GM18951 (cell line): ENCODE data around the gene B3GALT6.
A peak's percentile ranks its signal among the peaks of the same experiment; 100 is the strongest.

Experiments used
- POLR2A ChIP-seq: IDR thresholded peaks from 4 replicates; pipeline ENCODE4 v1.6.1; 2011; ENCODE audit warnings: mild to moderate bottlenecking; ENCODE audit not compliant: insufficient read length, insufficient read depth; ENCODE audit errors: extremely low read depth
- in situ Hi-C: fragments of 300-500 bp; cut with MboI; formaldehyde crosslinking; loops from one replicate; pipeline ENCODE4 v1.12.0; 2022; ENCODE audit warnings: low sequenced_read_pairs, mixed read lengths, inconsistent platforms; ENCODE audit not compliant: unreplicated experiment

The B3GALT6 gene

DNA sequence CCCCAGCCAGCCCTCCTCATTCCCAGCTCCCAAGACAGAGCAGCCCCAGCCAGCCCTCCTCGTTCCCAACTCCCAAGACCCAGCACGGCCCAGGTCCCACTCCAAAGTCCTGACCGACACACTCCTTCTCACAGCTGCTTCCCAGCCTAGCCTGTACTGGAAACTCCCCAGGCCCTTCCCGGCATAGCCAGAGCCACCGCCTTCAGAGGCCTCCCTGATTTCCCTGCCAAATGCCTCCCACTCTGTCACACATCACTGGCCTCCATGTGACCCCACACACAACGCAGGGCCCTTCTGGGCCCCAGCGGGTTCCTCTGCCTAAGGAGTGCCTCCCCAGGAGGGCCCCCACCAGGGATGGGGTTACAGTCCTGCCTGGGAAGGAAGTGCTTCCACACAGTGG is 38.8 kb downstream of the B3GALT6 start:
- in situ Hi-C loops: no loop called here
- TF ChIP-seq POLR2A: no peak

DNA sequence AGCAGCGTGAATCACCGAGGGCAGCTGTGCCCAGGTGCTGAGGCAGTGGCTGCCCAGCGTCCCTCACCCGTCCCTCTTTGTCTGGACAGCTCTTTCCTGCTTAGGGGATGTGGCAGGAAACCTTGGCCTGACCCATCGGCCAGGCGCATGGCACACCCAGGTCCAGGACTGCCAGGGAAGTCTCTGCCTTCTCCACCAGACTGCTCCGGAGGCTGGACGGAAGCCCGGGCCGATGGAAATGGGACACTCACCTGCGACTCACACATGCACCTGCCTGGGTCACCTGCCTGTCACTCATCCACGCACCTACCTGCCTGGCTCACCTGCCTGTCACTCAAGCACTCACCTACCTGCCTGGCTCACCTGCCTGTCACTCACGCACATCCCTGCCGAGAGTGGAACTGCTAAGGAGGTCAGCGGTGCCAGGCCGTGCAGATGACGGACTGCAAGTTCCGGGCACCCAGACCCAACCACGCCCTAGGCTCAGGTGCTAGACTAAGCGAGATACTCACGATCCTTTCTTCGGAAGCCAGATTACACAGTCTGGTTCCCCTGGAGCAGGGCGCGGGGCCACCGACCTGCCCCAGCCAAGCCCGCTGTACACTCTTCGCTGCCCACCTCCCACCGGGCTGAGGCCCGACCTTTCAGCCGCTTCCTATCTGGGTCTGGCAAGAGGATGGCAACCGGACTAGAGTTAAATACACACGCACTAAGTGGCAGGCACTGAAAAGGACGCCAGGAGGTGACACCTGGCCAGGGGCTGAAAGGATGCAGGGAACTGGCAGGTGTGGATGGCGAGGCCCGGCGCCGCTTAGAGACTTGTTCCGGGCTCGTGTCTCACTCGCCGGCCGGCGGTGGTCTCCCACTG is 40.5 kb downstream of the B3GALT6 start:
- in situ Hi-C loops: no loop called here
- TF ChIP-seq POLR2A: no peak

DNA sequence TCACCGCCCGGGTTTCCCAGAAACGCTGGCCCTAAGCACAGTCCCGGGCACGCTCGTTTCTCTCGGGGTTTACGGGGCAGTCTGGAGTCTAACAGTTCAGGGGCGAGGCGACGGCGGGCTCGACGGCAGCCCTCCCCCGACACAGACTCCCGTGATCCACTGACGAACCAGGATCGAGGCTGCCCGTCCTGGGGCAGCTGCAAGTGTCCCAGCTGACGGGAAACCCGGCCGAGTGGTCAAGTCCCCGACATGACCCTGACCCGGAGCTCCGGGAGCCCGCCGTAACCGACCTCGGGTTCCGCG is 41.1 kb downstream of the B3GALT6 start:
- no peak for TF ChIP-seq POLR2A
- in situ Hi-C loops: no loop called here

DNA sequence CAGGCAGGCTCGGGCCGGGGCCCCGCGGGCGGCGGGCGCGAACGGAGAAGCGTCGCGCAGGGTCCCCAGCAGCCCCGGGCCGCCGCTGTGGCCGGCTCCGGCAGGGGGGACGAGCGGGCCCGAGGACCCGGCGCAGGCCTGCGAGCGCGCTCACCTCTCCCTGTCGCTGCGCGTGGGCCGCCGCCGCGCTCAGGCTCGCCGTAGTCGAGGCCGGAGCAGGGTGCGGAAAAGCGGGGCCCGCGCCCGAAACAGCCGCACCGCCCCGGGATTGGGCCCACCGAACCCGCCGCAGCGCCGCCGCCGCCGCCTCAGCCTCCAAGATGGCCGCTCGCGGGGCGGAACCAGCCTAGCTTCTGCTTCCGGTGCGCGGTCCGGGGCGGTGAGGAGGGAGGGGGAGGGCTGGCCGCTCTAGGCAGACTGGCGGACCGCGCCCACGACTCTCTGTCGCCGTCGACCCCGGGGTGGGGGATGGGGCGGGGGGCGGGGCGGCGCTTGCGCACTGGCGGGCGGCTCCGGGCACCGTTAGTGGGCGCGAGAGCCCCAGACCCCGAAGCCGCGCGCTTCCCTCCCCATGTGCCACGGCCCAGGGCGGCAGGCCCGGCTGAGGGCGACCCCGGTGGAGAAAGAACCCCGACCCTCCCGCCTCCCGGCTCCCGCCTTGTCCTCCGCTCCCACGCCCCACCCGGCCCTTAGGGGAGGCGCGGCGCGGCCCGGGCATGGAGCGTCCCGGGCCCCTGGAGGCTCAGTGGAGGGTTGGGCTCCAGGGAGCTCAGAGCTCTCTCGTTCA is 41.7 kb downstream of the B3GALT6 start, which contains the start of gene UBE2J2:
UBE2J2 (minus strand) TSS at position 343 of the 787 bp plus-strand sequence. CDS start 5,862 bp downstream, outside the sequence.
- in situ Hi-C loops: no loop called here
- peak; percentile 76 for TF ChIP-seq POLR2A

DNA sequence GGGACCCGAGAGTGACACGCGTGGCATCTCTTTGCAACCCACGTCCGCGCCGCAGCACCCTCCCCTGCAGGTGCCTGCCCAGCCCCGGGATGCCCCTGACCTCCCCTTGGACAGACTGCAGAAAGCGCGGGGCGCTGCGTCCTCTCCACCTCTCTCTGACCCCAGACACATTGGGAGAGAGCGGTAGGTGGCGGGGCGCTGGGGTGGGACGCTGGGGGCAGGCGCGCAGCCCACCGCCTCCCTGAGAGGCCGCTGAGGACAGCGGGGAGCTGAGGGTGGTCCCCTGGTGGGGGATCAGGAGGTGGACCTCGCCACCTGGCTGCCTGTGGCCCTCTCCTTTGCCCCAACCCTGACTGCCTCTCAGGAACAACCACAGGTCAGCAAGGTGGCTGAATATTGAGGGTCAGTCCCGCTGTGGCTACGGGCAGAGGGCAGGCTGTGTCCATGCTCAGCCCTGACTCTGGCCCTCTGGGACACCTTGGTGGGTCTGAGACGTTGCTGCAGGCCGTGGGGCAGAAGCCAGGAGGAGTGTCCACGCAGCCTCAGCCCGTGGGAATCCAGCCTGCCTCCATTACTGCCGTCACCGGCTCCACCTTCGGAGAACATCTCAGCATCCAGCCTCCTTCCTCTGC is 42.4 kb downstream of the B3GALT6 start:
- in situ Hi-C loops: no loop called here
- TF ChIP-seq POLR2A: no peak

DNA sequence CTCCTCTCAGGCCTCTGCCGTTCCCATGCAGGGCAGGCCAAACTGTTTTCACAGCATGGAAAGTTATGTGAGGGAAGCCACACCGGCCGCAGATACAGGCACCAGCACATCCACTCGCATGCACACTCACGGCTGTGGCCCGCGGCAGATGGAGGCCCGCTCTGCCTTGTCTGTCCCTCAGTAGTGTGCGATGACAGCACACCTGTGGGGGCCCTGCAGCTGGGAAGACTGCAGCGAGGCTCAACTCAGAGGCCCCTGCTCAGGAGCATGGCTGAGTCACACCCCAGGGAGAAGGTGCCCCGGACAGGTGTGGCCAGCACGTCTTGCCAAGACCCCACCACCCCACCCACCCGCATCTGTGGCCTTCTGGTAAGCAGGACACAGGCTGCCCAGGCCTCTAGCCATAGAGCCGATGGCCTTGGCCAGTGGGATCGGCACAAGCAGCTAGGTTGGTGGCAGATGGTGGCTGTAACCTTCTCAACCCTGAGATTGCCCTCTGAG is 42.9 kb downstream of the B3GALT6 start:
- TF ChIP-seq POLR2A: no peak
- in situ Hi-C loops: no loop called here

DNA sequence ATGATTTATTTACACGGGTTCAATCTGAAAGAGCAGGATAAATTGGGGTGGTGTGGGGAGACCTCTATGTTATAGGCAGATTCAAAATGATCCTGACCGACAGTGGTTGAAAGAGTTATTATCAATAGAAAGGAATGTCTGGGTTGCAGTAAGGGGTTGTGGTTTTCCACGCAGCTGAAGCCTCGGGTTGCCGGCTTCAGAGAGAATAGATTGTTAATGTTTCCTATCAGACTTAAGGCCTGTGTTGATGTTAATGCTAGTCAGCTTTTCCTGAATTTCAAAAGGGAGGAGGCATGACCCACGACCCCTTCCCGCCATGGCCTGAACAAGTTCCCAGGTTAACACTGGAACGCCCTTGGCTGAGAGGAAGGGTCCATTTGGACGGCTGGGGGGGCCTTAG is 43.8 kb downstream of the B3GALT6 start:
- TF ChIP-seq POLR2A: no peak
- in situ Hi-C loops: no loop called here

DNA sequence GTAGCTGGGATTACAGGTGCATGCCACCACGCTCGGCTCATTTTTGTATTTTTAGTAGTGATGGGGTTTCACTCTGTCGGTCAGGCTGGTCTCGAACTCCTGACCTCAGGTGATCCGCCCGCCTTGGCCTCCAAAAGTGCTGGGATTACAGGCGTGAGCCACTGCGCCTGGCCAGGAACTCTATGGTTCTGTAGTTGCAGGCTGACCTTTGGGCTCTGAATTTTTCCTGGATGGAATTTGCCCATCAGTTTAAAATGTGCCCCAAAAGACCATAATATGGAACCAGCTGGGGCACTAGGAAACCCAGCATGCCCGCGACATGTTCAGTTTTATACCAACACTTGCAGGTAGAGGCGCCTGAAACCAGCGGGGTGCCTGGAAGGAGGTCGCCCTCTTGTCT is 46.6 kb downstream of the B3GALT6 start:
- in situ Hi-C loops: no loop called here
- no peak for TF ChIP-seq POLR2A

DNA sequence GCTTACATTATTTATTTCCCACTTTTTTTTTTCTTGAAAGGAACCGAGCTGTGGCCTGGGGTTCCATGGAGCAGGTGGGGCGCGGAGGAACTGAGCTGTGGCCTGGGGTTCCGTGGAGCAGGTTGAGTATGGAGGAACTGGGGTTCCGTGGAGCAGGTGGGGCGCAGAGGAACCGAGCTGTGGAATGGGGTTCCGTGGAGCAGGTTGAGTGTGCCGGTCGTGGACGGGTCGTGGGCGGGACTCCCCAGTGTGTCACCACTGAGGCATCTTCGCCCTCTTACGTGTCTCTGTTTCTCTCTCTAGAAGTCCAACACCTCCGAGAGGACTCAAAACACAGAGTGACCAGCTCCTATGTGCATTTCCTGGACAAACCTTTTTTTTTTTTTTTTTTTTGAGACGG is 47.0 kb downstream of the B3GALT6 start:
- no peak for TF ChIP-seq POLR2A
- in situ Hi-C loops: no loop called here

DNA sequence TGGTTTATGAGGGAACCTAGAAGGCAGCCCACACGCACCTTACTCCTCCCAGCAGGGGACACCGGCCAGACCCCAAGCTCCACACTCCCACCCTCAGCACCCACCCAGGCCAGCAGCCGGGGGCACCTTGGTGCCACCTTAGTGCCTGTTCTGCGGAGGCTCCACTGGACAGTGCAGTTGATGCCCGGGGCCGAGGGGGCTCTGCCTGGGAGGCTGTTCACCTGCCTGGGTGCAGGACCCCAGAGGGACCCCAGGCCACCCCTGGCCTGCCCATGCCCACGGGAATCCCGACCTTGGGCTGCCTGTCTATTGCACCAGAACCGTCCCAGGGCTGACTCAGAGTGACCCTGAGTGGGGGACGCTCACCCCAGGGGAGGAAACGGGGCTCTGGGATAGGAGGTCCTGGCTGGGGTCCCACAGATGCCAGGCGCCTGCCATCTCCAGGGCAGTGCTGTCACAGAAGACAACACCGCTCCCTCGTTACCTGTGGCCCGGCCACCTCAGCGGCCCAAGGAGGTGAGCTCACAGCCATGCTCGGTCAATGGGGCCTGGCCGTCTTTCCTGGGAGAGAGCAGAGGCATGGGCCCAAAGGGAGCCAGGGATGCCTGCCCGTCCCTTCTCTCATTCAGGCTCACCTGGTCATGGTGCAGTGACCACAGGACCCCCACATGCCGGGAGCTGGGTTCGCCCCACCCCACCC is 48.9 kb downstream of the B3GALT6 start:
- no peak for TF ChIP-seq POLR2A
- in situ Hi-C loops: no loop called here

DNA sequence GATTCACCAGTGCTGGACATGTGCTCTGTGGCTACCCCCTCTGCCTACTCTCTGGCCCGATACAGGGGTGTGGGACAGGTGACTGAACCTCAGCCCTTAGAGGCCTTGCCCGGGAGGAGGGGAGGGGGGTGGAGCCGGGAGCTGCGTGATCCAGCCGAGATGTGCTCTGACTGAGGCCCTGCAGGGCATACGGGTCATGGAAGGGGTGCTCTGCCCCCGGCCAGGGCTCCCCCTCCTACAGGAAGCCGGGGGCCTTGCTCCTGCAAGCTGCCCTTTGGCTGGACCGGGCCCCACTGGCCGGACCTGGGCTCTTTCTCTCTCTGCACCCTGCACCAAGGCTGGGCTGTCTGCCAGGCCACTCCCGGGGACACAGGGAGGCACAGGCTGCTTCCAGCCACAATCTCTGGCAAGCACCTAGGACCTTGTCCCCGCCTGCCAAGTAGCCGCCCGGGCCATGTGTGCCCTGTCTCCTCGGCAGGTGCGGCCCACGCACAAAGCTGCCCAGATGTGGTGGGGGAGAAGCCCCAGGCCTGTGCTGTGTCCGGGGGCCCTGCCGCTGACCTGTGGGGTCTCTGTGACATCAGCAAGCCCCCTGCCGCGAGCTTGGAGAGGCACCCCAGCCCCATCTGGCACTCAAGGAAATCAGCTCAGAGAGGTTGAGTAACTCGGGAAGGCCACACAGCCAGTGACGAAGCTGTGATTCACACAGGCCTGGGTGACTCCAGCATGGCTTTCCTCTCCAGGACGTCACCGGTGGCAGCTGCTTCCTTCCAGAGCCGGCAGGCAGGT is 49.7 kb downstream of the B3GALT6 start:
- TF ChIP-seq POLR2A: no peak
- in situ Hi-C loops: no loop called here

DNA sequence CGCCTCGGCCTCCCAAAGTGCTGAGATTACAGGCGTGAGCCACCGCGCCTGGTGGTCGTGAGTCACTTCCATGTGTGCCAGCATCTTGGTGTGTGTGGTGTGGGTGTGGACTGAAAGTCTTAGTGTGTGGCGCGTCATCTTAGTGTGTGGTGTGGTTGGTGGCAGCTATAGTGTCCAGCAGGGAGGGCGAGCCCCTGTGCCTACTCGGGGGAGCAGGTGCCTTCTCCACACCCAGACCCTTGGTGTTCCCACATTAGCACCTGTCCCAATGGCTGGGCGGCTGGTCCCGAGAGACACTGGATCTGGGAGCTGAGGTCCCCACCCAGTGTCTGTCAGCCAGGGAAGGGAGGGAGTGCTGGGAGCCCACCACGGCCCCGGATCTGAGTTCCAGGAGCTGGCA is 51.0 kb downstream of the B3GALT6 start:
- no peak for TF ChIP-seq POLR2A
- in situ Hi-C loops: no loop called here
